ENCODE measurements around the gene MALRD1.

DNA sequence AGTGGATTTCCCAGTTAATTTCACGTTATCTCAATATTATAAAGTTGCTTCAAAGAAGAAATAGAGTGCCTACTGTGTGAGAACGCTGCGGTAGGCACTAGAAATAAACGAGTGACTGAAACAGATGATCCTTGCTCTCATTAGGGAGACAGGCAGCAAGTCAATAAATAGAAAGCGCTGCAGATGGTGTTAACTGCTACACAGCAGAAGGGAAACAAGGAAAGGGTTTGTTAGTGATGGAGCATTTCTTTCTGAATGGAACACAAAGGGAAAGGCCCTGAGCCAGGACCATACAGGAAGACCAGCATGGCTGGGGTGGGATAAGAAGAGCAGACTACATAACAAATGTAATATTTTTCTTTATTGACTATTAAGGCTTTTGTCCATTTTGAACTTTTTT lies 235.2 kb downstream of the MALRD1 start:
- no peak for TF ChIP-seq CTCF (IDR thresholded peaks at IDR 0.05; ENCODE audit: insufficient read depth, low read depth, low read length)
- no peak for TF ChIP-seq EZH2 (IDR thresholded peaks at IDR 0.05; ENCODE audit: insufficient read depth, low read length)
